Heart left ventricle (tissue), 16 donors: ENCODE measurements around the gene GNPAT. TPM values are rescaled to one million over a fixed set of nuclear protein-coding genes. Genes with fewer than 3 reads are reported as not detected.
A peak's percentile ranks its signal among the peaks of the same experiment; 100 is the strongest.

Experiments used
- ATAC-seq, 4 donors: fragments of 200-7000 bp; cut with Tn5 transposase; one replicate each; pipeline ENCODE4 v1.9.1; 2020 to 2022; ENCODE audit warnings: moderate library complexity in 4 of 4, mild to moderate bottlenecking in 3 of 4, moderate number of reproducible peaks in 1 of 4
- DNase-seq, 5 donors: peaks; one replicate each; pipeline ENCODE4 v3.0.0-alpha.2; 2020
- H3K27ac ChIP-seq, 12 donors: fragments of 200-600 bp; sonication (generic) in 4 of 12; one replicate each; pipeline versions ENCODE4 v1.5.0 to v1.8.0; 2016 to 2022; ENCODE audit warnings: mild to moderate bottlenecking in 2 of 12
- H3K27me3 ChIP-seq, 9 donors: fragments of 200-600 bp; sonication (generic) in 2 of 9; one replicate each; pipeline versions ENCODE4 v1.5.1 to v1.8.0; 2016 to 2022; ENCODE audit warnings: mild to moderate bottlenecking in 3 of 9
- H3K36me3 ChIP-seq, 9 donors: fragments of 200-600 bp; sonication (generic) in 2 of 9; one replicate each; pipeline versions ENCODE4 v1.5.0 to v1.8.0; 2018 to 2022; ENCODE audit warnings: mild to moderate bottlenecking in 2 of 9
- H3K4me1 ChIP-seq, 12 donors: fragments of 200-600 bp; sonication (generic) in 4 of 12; one replicate each; pipeline versions ENCODE4 v1.5.0 to v1.8.0; 2016 to 2022; ENCODE audit warnings: mild to moderate bottlenecking in 3 of 12
- H3K4me3 ChIP-seq, 12 donors: fragments of 200-600 bp; sonication (generic) in 4 of 12; one replicate each; pipeline versions ENCODE4 v1.5.0 to v1.8.0; 2017 to 2022; ENCODE audit warnings: mild to moderate bottlenecking in 9 of 12, moderate library complexity in 4 of 12
- H3K9me3 ChIP-seq, 12 donors: fragments of 200-600 bp; sonication (generic) in 4 of 12; one replicate each; pipeline versions ENCODE4 v1.5.0 to v1.8.0; 2016 to 2022; ENCODE audit warnings: mild to moderate bottlenecking in 1 of 12
- POLR2A ChIP-seq, 2 donors: fragments of 450-650 bp; IDR thresholded peaks; one replicate each; pipeline ENCODE4 v1.6.1; 2017; ENCODE audit warnings: antibody characterized with exemption in 2 of 2, mild to moderate bottlenecking in 2 of 2, moderate library complexity in 2 of 2
- WGBS, 4 donors: extraction: QIAGEN DNeasy Blood & Tissue Kit in 2 of 4; methylation state at CpG; one replicate each; pipeline versions ENCODE4 v1.1.5 to v1.1.7; 2013 to 2018; 5-methylcytosine and 5-hydroxymethylcytosine counted together
- intact Hi-C, 10 donors: fragments of 100-400 bp; cut with DNase I; formaldehyde crosslinking; loops; one replicate each; pipeline versions ENCODE4 v1.11.1 to v1.14.2; 2022
- polyA plus RNA-seq, 2 donors: library from polyadenylated mRNA; stranded (reverse); fragments of 200-250 nt; gene quantifications; one replicate each; pipeline ENCODE4 v1.2.3, GENCODE V29; 2013
- total RNA-seq, 9 donors: library from RNA; depleted of rRNA in 2 of 9; stranded (reverse); fragments of >200 nt in 2 of 9; fragmentation: NEBNext Ultra II Directional in 3 of 9; extraction: Animal tissue kit (Norgen Biotek cat#: 25700) in 3 of 9; gene quantifications; one replicate each; pipeline versions ENCODE4 v1.1.0 to v1.2.4, GENCODE V29; 2016 to 2023
- TF ChIP-seq, protein P1 (sequence below), 12 donors: fragments of 200-600 bp; sonication (generic) in 4 of 12; IDR thresholded peaks; one replicate each; pipeline versions ENCODE4 v1.5.0 to v1.8.0; 2018 to 2022; ENCODE audit warnings: antibody characterized with exemption in 12 of 12, mild to moderate bottlenecking in 5 of 12
- donor health status: ischemic (EF 13 %, LVEDD 7.1; RV severe dilation, severe dysfunction).
- donor health status: healthy with polysubstance abuse.
- donor health status: DM: no; HTN: yes; CAD: no.
- donor health status: DM: no; HTN: no; CAD: no.
- donor health status: ischemic (EF 25% LVEDD 6.9; RV normal size, moderate dysfunction).
- donor health status: ischemic (EF 25% LVEDD 5.7; RV mildly dilated, moderate dysfunction).
- donor health status: healthy.
- donor health status: DM: yes; HTN: yes; CAD: no.
- donor health status: ischemic (EF 35%, LVEDD 5.7; RV mildly dilated, moderate dysfunction).
- donor health status: nonischemic (EF 11% LVEDD 7.7; RV severe dilation, severe dysfunction).
- donor health status: DM: yes; HTN: yes; CAD: no.
- donor health status: PGD.
- donor health status: ischemic (EF 29% LVEDD 5.4; RV normal size, mild dysfunction).
- donor health status: nonischemic (EF 23%, LVEDD 6.1; RV moderate dilation, normal function).

GNPAT gene
- total and polyA plus RNA-seq, 11 donors: 43.3 to 62.6 (median 52.8) TPM

DNA sequence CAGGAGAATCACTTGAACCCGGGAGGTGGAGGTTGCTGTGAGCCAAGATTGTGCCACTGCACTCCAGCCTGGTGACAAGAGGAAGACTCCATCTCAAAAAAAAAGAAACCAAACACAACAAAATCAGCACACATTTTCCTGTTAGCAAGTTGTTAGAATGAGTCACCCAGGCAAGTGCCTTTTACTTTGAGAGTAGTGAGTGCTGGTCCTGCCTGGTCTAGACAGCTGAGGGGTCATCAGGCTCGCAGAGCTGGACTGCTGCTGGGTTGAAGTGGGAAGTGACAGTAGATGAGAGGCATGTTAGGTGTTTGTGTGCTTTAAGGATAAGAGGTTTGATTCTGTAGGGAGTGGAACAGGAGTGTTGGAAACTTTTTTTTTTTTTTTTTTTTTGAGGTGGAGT is 31.9 kb downstream of the GNPAT start:
- no peaks in the 10 kb centered on the region for H3K4me1 ChIP-seq
- ATAC-seq (peak in 2 of 4 donors; percentile 33 to 34), DNase-seq (no peak)
- H3K27me3 ChIP-seq: no peaks in the 10 kb centered on the region
- H3K36me3 ChIP-seq: peaks cover 0 to 96% (median 89%) of the 10 kb centered on the region in 9 donors
- no peak overlapping the region for H3K4me3 ChIP-seq
- TF ChIP-seq POLR2A (IDR thresholded peaks at IDR 0.05): no peak
- TF ChIP-seq, protein P1, sequence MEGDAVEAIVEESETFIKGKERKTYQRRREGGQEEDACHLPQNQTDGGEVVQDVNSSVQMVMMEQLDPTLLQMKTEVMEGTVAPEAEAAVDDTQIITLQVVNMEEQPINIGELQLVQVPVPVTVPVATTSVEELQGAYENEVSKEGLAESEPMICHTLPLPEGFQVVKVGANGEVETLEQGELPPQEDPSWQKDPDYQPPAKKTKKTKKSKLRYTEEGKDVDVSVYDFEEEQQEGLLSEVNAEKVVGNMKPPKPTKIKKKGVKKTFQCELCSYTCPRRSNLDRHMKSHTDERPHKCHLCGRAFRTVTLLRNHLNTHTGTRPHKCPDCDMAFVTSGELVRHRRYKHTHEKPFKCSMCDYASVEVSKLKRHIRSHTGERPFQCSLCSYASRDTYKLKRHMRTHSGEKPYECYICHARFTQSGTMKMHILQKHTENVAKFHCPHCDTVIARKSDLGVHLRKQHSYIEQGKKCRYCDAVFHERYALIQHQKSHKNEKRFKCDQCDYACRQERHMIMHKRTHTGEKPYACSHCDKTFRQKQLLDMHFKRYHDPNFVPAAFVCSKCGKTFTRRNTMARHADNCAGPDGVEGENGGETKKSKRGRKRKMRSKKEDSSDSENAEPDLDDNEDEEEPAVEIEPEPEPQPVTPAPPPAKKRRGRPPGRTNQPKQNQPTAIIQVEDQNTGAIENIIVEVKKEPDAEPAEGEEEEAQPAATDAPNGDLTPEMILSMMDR (IDR thresholded peaks at IDR 0.05): no peak
- H3K9me3 ChIP-seq: no peaks in the 10 kb centered on the region
- H3K27ac ChIP-seq: peak overlapping the region in 4 of 12 donors; percentile 34 to 53 (median 47)
- WGBS, 4 donors: 64 to 74% (median 72%) methylated on average over 2 of the region's 2 CpGs
- intact Hi-C loops: no loop called here

DNA sequence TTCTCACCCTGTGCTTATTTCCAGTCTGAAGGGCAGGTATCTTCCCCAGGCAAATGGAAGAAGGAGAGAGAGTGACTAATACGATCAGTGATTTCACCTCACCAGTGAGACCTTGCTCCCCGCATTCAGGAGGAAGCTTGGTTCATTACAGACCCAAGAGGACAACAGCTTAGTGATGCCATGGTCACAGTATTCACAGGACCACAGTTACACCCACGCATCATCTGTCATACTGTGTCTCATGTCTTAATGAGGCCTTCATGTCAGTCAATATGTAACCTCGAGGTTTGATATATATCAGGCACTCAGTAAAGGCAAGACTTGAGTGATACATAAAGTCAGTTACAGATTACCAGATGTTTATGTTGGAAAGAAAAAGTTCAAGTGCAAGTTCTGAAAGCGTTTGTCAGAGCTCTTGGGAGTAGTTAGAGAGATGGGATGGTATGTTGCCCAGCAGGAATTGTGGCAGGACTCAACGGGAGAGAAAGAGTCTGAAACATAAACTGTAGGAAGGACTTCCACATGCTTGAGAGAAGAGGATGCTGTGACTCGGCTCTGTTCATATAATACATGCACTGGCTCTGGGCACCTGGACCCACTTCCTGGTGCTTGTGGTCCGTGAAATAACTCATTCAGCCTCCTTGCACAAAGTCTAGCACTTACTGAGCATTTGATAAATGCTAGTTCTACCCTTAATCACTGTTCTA is 33.3 kb downstream of the GNPAT start:
- 84 to 90% (median 88%) methylated on average over 8 of the region's 8 CpGs for WGBS, 4 donors
- H3K4me3 ChIP-seq: no peak overlapping the region
- TF ChIP-seq POLR2A (IDR thresholded peaks at IDR 0.05): no peak
- TF ChIP-seq, protein P1 (IDR thresholded peaks at IDR 0.05): no peak

DNA sequence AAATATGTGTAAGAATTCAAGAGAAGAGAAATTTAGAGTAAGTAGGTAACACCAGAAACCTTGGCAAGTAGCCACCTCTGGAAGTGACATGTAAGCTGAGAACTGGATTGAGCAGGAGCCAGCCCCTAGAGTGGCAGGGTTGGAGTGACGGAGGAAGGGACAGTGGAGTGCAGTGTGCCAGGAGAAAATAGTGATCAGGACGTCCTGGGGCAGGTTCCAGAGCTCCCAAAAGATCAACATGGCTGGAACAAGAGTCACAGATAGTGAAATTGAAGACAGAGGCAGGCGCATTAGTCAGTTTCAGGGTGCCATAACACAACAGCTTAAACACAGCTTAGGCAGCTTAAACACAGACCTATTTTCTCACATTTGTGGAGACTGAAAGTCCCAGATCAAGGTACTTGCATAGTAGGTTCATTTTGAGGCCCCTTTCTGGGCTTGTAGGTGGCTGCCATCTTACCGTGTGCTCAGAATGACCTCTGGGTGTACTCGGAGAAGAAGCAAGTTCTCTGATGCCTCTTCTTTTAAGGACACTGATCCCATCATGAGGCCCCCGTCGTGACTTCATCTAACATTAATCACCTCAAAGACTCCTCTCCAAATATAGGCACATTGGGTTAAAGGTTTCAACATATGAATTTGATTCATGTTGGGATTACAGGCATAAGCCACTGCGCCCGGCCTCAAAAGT is 37.2 kb downstream of the GNPAT start:
- Histone ChIP-seq H3K4me1 (peaks cover 0 to 9% (median 4%) of the 10 kb centered on the region in 12 donors), H3K9me3 (no peaks in the 10 kb centered on the region), H3K27me3 (no peaks in the 10 kb centered on the region), H3K27ac (peak overlapping the region; percentile 12 to 82 (median 69)), H3K4me3 (no peak overlapping the region), H3K36me3 (peaks cover 0 to 52% (median 42%) of the 10 kb centered on the region in 9 donors)
- 82 to 86% (median 83%) methylated on average over 9 of the region's 9 CpGs for WGBS, 4 donors
- peak; percentile 96 to 97 (median 96) for ATAC-seq
- intact Hi-C loops: no loop called here
- TF ChIP-seq POLR2A (IDR thresholded peaks at IDR 0.05): no peak
- TF ChIP-seq, protein P1 (IDR thresholded peaks at IDR 0.05): no peak
- DNase-seq: peak; percentile 53 to 87 (median 64)

More for the DNA sequence above, 33.3 kb downstream of the GNPAT start:
- Histone ChIP-seq H3K9me3 (no peaks in the 10 kb centered on the region), H3K27me3 (no peaks in the 10 kb centered on the region), H3K36me3 (peaks cover 0 to 85% (median 75%) of the 10 kb centered on the region in 9 donors), H3K27ac (no peak overlapping the region), H3K4me1 (peaks cover 0 to 9% (median 4%) of the 10 kb centered on the region in 12 donors)
- intact Hi-C loops: no loop called here
- no peak for ATAC-seq
- no peak for DNase-seq

DNA sequence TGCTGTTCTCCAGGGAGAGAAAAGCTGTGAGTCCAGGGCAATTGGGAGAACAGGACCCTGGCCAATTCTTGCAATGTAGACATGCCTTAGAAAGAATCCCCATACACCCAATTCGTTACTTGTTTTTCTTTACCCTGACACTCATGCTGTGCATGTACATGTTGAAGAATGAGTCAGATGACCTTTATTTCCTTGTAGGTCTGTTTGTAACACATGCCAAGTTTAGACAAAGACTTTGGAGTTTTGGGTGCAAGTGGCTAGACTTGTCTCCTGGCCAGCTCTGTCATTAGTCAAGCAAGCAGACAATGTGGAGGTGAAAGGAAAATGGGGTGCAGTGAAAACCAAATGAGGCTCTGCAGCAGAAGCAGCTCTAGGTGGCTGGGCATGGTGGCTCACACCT is 38.1 kb downstream of the GNPAT start:
- ATAC-seq: no peak
- Histone ChIP-seq H3K4me1 (peaks cover 0 to 9% (median 4%) of the 10 kb centered on the region in 12 donors), H3K4me3 (no peak overlapping the region), H3K27ac (peak overlapping the region in 3 of 12 donors; percentile 69 to 80 (median 80)), H3K36me3 (peaks cover 0 to 43% (median 38%) of the 10 kb centered on the region in 9 donors), H3K9me3 (no peaks in the 10 kb centered on the region), H3K27me3 (no peaks in the 10 kb centered on the region)
- 78 to 86% (median 82%) methylated on average over 1 of the region's 1 CpG for WGBS, 4 donors
- no peak for DNase-seq
- intact Hi-C loops: no loop called here
- TF ChIP-seq, protein P1 (IDR thresholded peaks at IDR 0.05): no peak
- no peak for TF ChIP-seq POLR2A (IDR thresholded peaks at IDR 0.05)
